Activated T-cell treated with anti-CD3 and anti-CD28 coated beads, Interleukin-2, amount 50 U/mL, for 1 hour (primary cell): ENCODE data around the gene FOXP1.

Source experiments
- DNase-seq: peaks from one replicate; pipeline ENCODE4 v3.0.0-alpha.2; 2020

Gene FOXP1

DNA sequence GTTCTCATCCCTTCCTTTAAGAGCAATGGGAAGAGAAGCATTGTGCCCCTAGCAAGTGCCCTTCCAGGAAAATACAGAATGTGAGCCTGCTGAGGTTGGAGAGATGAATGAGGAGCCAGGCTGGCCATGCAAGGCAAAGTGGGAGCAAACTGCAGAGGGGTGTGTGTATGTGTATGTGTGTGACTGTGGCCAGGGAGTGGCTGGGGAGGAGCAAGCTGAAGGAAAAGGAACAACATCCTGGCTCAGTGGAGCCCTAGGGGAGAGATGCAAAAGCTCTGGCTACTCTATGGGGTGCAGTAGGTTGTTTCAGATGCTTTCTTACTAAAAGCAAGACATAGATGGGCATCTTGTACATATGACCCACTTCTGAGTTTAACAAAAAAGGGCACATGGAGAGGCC is 20.6 kb downstream of the FOXP1 start:
- DNase-seq: no peak

DNA sequence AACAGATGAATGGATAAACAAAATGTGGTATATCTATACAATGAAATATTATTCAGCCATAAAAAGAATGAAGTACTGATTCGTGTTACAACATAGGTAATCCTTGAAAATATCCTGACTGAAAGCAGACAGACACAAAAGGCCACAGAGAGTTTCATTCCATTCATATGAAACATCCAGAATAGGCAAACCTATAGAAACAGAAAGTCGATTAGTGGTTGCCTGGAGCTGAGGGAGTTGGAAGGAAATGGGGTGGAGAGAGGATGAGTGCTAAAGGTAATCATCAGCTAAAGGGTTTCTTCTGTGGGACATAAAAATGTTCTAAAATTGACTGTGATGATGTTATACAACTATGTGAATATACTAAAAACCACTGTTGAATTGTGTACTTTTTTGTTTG is 22.9 kb downstream of the FOXP1 start:
- DNase-seq: no peak

DNA sequence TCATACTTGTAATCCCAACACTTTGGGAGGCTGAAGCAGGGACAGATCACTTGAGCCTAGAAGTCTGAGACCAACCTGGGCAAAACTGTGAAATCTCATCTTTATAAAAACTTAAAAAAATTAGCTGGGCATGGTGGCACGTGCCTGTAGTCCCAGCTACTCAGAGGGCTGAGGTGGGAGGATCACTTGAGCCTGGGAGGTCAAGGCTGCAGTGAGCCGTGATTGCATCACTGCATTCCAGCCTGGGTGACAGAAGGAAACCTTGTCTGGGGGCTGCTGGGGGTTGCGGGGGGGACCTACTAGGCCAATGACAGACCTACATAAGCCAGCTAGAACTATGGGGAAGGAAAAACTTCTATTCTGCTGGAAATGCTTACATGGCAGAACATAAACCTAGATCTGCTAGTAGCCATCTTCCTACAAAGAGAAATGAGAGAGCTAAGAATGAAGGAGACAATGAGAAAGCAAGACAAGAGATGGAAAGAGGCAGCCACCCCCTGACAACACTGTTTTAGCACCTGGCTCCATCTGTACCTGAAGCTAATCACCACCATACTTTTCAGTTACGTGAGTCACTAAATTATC is 23.9 kb downstream of the FOXP1 start:
- no peak for DNase-seq

DNA sequence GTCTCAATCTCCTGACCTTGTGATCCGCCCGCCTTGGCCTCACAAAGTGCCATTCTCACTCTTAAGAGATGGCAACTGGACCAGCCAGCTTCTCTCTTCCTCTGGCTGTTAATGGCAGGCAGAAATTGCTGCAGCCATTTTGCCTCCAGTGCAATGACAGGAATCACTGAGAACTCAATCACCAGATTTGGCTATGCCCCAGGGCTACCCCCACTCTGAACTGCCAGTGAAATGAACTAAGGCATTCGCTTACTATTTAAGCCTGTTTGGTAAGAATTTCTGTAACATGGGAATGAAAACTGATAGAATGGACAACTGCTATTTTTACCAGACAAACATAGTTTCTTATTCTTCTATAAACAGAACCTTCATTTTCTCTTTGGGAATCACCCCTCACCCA is 24.5 kb downstream of the FOXP1 start:
- DNase-seq: no peak

DNA sequence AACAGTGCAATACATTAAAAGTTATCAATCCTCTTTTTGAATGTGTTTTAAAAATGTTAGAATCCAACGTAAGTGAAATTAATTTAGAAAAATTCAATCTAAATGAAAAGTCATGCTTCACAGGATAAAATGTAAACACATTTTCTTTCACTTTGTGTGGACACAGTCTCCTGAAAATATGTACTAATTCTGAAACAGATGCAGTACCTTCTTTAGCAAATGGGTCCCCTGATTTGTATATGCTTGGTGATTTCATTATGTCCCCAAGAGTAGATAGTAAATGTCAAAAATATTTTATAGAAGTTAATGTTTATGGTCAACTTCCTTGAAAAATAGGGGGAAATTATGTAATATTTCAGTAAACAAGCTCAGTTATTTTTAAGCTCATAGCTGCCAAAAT is 28.9 kb downstream of the FOXP1 start:
- DNase-seq: no peak

DNA sequence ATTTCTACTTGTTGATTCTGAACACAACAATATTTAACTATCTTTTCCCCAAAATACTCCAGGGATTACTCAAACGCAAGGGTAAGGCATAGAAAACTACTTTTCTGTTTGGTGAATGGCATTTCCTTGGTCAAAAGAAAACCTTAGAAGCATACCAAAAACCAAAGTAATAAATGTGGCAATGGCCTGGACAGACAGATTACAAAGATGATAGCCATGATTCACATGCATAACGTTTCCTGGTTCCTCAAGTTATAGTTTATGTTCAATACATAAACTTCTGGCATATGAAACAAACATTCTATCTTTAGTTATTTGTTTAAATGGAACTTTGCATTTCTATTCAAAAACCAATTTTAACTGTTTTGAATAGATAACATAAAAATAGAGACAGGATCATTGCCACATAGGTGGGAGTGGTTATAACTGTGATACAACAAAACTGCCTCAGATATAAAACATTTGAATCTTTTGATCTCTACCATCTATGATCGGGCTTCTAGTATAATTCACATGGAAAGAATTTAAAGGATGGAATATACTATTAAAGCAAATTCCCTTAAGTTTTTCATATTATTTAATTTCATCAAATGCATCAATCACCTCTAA is 32.1 kb downstream of the FOXP1 start:
- no peak for DNase-seq

DNA sequence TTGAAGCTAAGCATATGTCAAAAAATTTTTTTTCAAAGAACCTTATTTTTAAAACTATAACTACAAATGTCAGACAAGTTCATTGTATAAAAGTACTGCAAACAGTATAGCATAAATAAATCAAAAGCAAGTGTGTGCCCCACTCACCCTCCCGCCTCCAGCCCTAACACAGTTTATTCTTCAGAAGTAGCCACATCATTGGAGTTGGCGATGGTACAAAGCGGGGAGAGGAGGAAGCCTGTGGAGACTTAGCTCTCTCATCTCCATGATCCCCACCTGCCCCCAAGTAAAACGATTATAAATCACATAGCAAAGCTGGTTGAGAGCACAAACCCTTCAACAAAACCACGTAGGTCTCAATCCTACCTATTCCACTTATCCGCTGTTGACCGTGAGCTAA is 33.6 kb downstream of the FOXP1 start:
- no peak for DNase-seq

DNA sequence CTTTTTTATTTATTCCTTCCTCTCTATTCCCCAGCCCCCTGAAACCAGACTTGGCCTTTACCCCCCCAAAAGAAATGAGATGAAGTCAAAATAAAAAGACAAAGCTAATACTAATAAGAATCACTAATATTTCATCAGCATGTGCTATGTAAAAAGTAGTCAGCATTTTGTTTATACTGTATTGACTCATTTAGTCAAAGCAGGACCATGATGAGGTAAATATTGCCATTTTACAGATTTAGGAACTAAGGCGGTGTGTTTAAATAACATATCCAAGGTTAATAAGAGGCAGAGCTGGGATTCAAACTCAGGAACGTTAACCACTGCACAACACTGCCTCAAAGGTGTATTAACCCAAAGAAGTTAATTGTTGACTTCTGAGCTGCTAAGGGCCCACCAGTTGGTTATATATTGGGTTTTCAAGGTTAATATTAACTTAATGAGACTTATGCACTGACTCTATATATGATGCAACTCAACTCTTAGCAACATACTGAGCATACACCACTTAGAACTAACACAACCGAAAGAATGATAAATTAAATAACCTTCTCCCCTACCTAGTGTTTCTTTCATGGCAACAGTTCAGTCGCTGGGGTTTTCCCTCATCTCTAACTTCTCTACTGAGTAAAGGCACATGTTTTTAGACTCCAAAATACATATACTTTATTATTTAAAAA is 34.7 kb downstream of the FOXP1 start:
- no peak for DNase-seq

DNA sequence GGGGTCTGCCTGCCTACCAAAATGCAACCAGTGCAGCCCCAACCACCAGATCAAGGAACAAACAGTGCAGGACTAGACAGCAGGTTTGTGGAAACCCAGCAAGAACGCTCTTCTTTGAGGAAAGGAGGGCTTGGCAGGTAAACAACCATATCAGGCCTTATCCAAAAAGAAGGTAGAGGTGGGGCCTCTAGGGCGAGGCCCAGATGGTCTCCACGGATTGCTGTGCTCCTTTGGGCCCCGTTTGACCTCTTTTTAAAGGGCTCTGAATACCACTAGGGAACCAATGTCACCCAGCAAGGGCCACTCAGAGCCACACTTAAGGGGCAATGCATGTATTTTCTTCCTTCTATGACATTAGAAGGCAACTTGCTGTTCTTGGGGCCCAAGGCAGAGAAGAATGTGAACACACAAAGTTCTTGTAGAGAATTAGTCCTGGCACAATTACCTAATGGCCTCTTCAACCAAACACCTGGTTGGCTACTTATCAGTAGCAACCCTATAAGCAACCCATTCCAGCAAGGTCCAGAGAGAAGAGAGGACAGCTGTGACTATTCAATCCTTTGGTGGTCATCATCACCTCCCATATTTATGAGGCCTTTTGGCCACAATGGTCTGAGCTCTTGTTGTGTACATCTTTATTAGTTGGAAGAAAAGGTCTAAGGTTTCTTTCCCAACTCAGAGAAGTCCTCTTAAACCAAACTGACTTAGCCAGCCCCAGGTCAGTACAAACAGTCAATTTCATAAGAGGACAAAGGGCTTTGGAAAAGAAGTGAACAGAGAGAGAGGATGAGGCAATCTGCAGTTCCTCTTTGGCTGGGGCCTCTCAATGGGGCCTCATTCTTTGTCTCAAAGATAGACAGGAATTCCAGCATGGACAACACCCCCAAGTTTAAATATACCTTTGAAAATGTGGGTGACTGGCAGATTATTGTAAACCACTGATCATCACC is 36.0 kb downstream of the FOXP1 start:
- no peak for DNase-seq

DNA sequence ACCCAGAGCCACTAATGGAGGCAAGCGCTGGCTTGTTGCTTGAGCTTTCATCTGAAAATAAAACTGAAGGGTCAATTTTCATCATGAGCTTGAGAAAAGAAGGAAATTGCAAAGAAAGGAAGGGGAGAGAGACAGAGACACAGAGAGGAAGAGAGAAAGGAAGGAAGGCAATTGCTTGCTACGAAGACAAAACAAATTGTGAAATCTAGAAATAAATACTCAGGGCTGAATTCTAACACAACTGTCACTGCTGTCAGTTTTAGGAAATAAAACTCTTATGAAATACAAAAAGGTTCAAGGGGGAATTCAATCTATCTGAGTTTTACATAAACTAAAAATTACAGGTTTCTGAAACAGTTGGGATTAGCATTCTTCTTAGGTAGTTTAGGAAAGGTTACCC is 36.7 kb downstream of the FOXP1 start:
- no peak for DNase-seq

DNA sequence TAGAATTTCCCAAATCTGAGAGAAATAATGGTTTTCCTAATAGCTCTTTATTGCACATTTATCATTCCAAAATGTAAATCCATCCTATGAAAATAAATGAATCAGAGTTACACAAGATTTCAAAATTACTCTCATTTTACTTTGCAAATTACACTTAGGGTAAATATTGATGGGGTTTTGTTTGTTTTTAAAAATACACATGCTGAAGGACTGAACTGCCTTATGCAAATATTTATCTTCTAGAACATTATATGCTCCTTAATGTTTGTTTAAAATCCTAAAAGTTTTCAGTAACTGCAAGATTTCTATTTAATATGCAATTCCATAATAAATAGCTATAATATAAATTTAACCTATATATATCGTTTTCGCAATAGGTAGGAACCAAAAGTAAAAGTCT is 38.2 kb downstream of the FOXP1 start:
- no peak for DNase-seq

DNA sequence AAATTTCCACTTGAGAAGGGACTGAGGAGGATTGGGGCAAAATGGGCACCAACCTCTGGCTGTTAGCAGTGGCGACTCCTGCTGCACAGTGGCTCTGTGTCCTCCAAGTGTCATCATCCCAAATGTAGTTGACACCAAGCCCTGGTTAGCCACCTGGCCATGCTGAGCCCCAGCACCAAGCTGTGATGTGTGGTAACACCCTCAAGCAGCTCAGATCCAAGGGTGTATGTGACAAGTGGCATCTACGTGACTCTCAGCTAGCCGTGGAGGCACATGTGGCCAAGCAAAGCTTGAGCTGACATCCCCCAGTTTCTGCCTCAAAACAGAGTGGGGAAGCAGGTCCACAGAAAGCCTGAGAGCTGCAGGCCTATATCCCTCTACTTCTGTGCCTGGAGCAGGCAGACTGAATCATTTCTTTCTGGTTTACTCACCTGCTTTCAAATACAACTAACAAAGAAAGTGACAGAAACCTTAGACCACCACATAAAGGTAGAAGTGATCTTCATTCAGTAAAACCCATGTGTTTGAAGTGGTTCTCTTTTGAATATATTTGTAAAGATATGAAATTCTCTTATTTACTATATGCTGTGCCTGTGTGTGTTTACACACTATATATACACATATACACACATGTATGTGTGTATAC is 40.0 kb downstream of the FOXP1 start:
- DNase-seq: no peak

DNA sequence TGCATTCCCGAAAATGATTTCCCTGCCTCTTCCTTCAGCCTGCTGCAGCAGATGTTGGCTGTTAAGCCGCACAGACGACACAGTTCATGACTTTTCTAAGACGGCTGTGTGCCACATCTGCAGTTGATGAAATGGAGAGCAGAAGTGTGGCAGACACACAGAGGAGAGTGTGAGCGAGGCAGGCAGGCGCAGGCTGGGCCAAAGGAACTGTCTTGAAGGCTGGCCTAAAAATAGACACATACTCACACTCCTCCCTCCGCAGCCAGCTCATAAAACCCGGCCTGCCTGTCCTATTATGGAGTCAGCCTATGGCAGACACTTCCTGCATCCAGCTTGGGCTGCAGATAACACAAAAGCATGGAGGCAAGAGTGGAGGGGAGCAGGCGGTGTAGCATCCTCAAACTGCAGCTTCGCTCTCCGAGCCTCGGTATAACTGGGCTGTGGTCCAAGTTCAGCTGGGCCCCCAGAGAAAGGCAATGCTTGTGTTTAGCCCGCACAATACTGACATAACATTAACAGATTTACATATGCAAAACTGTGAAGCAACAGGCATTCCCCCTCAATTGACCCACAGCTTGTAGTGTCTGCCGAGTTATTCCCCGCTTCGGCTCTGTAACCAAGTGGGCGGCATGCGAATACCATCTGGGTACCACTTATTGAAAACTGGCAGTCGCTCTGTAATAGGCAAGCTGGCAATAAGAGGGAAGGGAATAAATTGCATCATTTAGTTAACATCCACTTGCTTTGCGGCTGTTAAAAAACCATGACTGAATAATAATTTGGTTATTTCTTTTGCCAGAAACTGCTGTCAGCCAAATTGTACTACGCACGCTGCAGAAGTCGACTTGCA is 40.8 kb downstream of the FOXP1 start:
- no peak for DNase-seq

DNA sequence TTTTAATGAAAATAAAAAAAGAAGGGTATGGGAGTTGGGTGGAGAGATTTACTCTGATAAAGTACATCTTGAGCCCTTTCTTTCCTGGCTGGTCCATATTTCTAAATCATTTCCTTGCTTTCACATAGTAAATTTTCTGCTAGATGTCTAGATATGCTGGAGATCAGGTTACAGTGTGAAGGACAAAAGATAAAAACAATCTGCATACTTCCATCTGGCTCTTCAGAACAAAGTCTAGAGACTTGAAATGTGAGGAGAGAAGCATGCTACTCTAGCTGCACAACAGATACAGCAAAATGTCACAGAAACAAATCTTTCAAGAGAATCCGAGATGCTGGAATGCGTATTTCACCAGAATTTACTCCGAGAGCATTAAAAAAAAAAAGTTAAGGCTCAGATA is 42.2 kb downstream of the FOXP1 start:
- no peak for DNase-seq

DNA sequence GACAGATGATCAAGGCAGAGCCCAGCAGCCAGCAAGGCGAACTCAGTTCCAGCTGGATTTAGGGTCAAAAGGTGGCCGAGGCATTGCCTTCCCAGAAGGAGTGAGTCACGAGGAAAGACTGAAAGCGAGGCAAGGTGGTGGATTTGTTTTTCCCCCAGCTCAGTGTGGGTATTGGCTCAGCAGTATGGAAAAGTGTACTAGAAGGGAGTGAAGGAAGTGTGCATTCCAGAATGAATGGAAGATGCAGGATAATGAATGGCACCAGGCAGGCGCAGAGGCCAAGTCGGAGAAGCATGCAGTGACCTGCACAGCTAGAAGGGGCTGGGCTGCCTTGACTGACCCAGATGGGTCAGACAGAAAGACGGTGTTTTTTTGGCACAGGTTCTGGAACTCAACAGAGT is 46.3 kb downstream of the FOXP1 start:
- no peak for DNase-seq

DNA sequence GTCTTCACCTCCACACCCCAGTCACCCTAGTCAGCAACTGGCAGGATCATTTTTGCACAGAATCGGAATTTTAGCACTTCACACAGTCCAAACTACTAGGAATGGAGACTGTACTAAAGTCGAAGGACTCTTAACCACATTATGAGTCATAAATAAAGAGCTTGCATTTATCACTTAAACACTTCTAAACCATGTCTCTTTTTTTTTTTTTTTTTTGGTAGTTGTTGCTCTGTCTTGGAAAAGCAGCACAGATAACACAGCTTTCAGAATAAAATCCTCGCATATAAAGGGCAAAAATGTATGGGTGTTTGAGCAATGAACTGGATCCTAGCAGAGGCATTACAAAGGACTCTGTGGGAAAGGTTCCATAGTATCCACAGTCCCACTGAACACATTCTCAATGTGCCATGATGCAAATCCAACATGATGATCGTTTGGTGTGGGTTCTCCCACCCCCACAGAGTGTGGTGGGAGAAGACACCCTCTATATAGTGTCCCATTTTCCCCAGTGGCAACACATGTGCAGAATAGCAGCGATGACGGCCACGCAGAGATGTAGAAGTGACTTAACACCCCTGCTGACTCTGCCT is 47.1 kb downstream of the FOXP1 start:
- DNase-seq: no peak

DNA sequence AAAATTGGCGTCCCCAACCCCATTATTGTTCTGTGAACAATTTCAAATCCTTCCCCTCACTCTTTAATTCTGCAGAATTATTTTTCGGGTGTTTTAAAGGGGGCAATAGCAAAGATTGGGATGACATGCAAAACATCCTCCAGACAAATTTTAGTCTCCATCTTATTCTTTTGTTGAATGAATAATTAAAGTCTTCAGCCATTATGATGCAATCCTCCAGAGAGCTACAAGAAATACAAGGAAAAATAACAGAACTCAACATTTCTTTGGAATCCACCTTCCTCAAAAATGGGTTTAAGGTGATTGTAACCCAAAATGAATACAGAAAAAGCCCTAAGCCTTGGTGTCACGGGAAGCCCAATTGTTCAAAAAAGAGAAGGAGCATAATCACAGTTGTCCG is 49.9 kb downstream of the FOXP1 start:
- DNase-seq: no peak

DNA sequence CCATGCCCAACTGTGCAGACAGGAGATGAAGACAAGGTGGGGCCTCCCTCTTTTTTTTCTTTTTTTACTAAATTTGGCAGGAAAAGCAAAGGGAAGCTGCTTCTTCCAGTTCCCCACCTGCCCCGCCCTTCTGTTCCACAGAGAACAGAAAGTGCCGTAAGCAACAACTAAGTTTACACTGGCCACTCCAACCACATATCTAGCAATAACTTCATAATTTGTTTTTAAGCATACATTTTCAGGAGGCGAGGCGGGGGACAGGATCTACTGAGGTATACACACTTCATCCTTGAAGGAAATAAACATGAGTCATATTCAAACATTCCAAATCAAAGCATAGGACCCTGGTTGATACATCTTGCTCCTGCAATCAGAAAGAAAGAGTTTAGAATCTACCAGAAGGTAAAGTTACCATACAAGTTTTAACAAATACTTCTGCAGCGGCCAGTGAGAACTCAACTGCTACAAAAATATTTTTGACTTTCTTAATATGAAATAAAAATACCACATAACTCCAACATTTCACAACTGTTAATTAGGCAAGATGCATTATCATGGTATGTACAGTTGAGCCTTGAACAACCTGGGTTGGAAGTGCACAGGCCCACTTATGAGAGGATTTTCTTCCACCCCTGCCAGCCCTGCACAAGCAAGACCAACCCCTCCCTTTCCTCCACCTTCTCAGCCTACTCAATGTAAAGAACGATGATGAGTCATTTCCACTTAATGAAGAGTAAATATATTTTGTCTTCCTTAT is 50.7 kb downstream of the FOXP1 start:
- no peak for DNase-seq

DNA sequence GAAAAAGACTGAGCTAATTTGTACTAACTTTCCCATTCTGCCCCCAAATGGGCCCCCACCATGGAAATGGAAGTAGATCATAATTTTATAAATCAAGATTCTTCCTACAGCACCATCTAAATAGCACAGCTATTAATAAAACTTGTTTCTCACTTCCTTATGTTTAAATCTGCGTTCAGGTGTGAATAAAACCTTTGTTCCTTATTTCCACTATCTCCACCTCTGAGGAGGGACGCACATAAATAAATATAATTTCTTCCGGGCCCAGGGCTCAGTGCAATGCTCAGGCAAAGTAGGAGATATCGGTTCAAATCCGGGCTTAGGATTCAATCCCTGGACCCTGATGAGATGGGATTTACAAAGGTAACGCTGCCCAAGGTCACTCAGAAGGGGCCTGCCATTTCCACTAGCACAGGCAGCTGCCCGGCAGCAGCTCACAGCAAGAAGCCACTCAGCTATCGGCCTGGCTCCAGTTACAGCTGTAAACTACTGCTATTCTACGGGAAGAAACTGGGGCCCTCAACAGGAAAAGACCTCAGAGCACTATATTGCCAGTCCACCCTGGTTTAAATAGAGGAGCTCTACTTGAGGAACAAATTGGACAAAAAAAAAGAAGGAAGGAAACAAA is 52.5 kb downstream of the FOXP1 start:
- DNase-seq: no peak

DNA sequence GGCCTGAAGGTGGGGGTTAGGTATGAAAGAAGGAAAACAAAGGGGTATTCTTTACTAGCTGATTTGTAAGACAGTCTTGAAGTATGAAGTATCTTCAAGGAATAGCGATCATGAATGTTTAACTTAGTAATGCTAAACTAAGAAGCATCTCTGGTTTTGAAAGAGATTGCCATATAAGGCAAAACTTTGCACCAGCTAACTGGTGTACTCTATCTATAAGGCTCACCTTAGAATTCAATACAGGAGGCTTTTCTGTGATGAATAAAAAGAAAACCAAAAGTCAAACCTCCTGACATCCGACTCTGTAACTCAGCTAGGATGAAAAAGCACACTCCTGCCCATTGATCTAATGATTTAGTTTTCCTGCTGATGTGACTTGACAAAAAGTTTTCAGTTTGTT is 54.7 kb downstream of the FOXP1 start:
- no peak for DNase-seq
